NCI-H128 (cell line): ENCODE results near the gene SASH1.

Experiments
- DNase-seq: peaks from one replicate; lab custom pipeline; 2025; ENCODE audit not compliant: unreplicated experiment; lab: John Stamatoyannopoulos, UW

Gene SASH1

GRCh38 chr6:148491638-148492251, 149.1 kb downstream of the SASH1 start:
- no peak for DNase-seq

GRCh38 chr6:148492654-148493290, 150.1 kb downstream of the SASH1 start:
- DNase-seq: no peak

- DNase-seq: no peak
Observed at GRCh38 chr6:148493424-148493823, 150.8 kb downstream of the SASH1 start.

- DNase-seq: no peak
Observed at GRCh38 chr6:148494226-148494625, 151.6 kb downstream of the SASH1 start.

DNA sequence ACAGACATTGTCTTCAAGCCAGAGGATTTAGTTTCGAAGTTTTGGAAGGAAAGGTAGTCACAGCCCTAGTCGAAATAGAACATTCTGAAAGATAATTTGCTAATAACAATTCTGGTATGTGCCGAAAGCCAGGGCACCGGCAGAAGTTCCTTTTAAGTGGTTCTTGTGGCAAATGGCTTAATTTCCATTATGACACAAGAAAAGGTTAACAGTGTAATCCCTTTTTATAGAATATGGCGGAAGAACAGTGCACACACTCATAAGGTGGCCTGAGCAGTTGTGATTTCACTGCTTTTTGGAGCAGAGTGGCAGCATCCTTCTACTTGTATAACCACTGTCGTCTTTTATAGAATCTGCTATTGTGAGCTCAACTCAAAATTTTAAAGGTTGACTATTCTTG, 152.4 kb downstream of the SASH1 start:
- no peak for DNase-seq

- no peak for DNase-seq
Observed at GRCh38 chr6:148497257-148497656, 154.6 kb downstream of the SASH1 start.

- no peak for DNase-seq
Observed at GRCh38 chr6:148497717-148498116, 155.1 kb downstream of the SASH1 start.

DNA sequence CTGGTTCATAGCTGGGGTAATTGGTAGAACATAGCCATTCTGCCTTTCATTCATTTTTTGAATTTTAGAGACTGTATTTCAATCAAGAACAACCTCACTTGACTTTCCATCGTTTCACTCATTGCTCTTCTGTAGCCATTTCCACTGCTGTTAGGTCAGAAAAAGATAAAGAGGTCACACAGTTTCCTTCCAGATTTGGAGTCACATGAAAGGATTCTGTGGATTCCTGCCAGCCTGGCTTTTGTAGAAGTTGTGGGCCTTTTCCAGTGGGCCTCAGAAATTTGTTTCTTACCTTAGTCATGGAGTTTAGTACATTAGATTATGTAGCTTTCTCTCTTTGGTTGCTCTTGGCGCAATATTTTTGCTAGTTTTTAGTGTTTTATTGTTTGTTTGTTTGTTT, 157.8 kb downstream of the SASH1 start:
- DNase-seq: no peak

DNA sequence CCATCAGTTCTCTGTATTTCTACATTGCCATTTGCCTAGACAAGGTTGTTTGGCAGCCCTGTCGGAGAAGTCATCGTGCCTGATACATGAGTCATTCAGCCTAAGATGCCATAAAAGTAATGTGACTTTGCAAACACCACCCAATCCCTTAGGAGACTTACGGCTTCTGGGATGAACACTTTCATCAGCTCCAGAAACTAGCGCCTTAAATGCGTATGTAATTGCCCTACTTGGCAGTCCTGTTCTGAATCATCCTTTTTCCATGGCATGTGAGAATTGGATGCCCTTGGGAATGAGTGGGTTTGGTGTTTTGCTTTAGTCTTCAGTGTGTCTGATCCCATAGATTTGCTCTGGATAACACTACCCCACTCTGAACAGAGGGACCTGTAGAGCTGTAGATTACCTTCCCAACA, 158.5 kb downstream of the SASH1 start:
- DNase-seq: no peak

GRCh38 chr6:148502083-148502772, 159.6 kb downstream of the SASH1 start:
- DNase-seq: no peak

- DNase-seq: no peak
Observed at GRCh38 chr6:148502773-148503135, 160.1 kb downstream of the SASH1 start.

DNA sequence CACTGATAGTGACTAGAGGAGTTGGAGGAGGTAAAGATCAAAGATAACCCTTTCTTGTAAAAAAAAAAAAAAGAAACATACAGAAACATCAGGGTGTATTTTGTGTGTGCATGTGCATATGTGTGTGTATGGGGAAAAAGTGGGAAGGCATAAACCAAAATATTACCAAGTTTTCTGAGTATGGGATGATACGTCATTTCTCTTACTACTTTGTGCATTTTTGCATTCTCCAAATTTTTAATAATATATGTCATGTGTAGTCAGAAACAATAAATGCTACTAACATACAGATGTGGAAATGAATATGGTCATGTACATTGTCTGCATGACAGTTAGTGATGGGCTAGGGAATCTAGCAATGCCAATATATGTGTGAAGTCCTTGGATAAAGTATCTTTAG, 161.1 kb downstream of the SASH1 start:
- DNase-seq: no peak

GRCh38 chr6:148507774-148508173, 165.1 kb downstream of the SASH1 start:
- no peak for DNase-seq

GRCh38 chr6:148508401-148509041, 165.9 kb downstream of the SASH1 start:
- DNase-seq: no peak

GRCh38 chr6:148509119-148509799, 166.6 kb downstream of the SASH1 start:
- DNase-seq: no peak

DNA sequence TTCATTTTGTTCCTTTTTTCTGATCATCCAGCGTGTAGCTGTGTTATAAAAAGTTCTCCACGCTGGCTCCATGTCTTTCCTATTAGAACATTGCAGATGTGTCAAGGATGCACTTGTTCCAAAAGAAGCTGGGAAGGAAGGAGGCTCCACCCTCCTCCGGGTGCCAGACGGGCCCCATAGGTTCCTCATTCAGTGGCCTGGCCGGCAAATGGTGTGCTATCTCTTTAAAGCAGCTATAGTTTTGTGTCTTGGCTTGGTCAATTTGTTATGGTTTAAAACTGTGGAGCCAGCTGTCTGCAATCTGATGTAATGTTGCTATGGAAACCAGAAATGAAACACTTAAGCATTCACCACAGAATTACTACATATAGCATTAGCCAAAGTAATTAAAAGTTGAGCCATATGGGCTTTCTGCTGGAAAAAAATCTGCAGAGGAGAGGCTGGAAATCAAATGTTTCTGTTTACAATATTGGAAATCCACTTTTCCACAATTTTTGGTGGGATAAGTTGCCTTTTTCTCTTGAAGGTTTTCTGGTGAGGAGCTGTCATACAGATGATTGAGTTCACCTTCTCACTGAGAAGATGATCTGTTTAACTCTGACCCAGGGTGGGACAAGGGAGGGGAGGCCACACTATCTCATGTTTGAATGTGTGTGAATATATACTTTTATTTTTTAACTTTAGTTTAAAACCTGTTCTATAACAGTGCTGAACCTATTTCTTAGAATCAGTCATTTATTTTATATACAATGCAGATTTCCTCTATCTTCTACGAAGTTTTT, 167.4 kb downstream of the SASH1 start:
- no peak for DNase-seq

DNA sequence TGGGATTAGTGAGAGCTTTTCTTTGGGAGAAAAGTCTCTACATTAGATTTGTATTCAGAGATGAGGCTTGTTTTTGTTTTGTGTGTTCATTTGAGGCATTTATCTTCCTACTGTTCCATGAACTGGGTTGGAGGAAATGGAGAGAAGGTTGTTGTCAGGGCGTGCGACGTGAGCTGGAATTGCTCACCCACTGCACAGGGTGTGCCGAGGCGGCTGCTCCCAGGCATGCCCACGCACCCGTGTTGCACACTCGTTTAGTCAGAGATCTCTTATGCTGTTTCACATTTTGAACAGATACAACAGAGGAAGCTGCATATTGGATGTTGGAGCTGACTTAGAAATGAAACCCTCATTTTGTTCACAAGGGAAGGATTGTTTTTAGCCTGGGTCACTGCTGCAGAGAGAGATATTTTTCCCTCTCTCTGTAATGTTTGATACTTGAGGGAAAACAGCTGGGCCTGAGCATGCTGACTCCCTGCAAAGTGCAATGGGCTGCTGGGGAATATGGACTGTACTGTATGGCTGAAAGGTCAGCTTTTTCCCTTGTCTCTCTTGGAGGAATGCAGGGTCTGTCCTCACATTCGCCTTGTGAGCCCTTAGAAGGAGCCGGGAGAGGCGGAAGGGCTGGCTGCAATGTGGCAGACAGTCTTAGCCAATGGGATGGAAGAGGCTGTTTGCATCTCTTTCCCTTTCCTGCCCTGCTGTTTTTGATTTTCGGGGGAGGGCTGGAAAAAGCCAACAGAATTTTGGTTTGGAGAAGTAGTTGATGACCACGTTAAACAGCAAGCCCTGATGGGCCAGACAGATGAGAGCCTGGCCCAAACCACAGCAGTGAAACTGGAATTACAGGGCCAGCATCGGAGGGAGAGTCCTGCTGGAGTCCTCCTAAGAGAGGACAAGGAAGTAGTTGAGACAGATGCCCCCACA, 170.8 kb downstream of the SASH1 start:
- no peak for DNase-seq

GRCh38 chr6:148514091-148514845, 171.6 kb downstream of the SASH1 start:
- DNase-seq: no peak

GRCh38 chr6:148516217-148516616, 173.6 kb downstream of the SASH1 start:
- no peak for DNase-seq
